C4-2B (cell line): ENCODE measurements around the gene PARVG.

Experiments
- H3K27ac ChIP-seq: fragments of 450-650 bp; 2 replicates; pipeline ENCODE4 v1.5.1; 2017
- CTCF ChIP-seq: fragments of 450-650 bp; conservative IDR thresholded peaks from 2 replicates; pipeline ENCODE4 v1.5.1; 2017; ENCODE audit warnings: mild to moderate bottlenecking
- ZFX ChIP-seq: fragments of 450-650 bp; IDR thresholded peaks from 2 replicates; pipeline ENCODE4 v1.6.1; 2017

Gene PARVG

GRCh38 chr22:44162960-44163359 lies 17.8 kb upstream of the PARVG start:
- TF ChIP-seq CTCF (no peak), ZFX (no peak)
- H3K27ac ChIP-seq, result no peak overlapping the region

DNA sequence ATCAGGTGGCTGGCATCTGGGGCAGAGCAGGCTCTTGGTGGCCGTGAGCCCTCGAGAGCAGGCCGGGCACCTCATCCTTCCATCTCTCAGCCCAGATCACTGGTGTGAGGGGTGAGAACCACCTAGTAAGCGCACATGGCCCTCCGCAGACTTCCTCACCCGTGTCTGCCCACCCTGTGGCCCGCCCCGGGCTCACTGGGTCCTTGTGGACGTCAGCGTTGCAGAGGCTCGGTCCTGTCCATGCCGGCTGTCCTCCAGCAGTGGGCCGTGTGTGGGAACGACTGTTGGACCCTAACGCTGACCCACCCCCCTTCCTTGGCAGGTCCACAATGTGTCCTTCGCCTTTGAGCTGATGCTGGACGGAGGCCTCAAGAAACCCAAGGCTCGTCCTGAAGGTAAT lies 17.2 kb upstream of the PARVG start:
- TF ChIP-seq ZFX (no peak), CTCF (no peak)
- no peak overlapping the region for H3K27ac ChIP-seq

- no peak for TF ChIP-seq ZFX
- TF ChIP-seq CTCF, result no peak
- no peak overlapping the region for H3K27ac ChIP-seq
Observed at GRCh38 chr22:44164031-44164430, 16.7 kb upstream of the PARVG start.

- no peak for TF ChIP-seq ZFX
- H3K27ac ChIP-seq, result no peak overlapping the region
Observed at GRCh38 chr22:44165286-44165874, 15.3 kb upstream of the PARVG start.

DNA sequence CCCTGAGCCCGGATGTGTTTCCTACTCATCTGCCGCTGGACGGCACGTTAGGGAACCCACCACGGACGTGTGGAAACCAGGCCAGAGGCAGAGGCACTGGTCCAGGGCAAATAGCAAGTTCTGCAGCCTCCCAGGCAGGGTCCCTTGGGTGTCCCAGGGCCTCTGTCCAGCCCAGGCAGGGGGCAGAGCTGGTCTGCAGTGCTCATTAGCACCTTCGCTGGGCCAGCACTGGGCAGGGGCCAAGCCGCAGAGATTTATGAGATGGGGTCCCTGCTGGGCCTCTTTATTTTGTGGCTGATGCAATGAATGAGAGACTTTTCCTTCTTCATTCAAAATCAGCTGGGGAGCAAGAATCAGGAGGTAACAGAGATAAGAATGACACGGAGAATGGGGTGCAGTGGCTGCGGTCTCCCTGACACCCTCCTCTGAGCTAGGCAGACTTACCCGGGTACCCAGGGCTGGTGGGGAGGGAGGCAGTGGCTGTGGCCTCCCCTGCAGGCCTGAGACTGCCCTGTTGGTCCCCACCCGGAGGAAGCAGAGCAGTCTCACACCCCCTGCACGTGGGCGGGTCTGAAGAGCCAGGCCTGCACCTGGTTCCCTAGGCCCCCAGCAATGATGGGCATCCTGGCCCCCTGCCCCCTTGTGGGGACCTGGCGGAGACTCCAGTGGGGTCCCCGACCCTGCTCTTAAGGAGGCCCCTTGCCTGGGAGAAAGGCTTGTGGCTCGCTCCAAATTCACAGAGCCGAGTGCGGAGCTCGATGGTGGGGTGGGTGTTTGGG lies 14.0 kb upstream of the PARVG start:
- no peak for TF ChIP-seq ZFX
- no peak for TF ChIP-seq CTCF
- no peak overlapping the region for H3K27ac ChIP-seq

DNA sequence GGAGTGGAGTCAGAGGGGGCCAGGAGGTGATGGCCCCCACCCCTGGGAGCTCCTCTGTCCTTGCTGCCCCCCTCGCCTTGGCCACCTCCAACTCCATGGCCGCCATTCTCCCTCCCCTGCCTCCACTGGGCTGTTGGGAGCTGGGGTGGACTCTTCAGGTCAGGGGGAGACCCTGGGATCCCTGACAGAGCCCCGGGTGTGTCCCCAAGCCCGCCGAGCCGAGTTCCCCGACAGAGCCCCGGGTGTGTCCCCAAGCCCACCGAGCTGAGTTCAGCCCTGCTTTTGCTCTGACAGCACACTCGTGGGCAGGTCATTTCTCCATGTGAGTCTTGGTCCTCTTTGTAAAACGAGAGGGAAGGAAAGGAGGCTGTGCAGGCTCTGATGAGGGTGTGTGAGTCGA lies 13.2 kb upstream of the PARVG start:
- H3K27ac ChIP-seq, result no peak overlapping the region
- TF ChIP-seq CTCF (no peak), ZFX (no peak)

GRCh38 chr22:44168206-44168605 lies 12.5 kb upstream of the PARVG start:
- TF ChIP-seq CTCF, result no peak
- TF ChIP-seq ZFX, result no peak

DNA sequence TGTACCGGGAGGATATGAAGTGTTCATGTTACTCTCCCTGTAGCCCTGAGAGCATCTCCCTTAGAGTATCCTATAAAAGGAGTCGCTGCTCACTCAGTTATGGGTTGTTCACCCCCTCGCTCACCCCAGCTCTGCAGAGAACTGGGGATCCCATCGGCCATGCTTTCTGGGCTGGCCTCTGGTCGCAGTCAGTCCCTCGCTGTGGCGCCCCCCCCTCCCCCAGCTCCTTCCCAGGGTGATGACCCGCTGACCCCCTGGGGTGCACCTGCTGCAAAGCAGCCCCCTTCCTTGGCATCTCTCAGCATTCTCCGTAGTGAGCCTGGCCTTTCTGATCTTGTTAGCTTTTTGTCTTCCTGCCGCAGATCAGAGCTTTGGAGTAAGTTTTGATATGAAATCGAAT lies 10.3 kb upstream of the PARVG start:
- H3K27ac ChIP-seq, result no peak overlapping the region

More at GRCh38 chr22:44168206-44168605, 12.5 kb upstream of the PARVG start:
- no peak overlapping the region for H3K27ac ChIP-seq

More for the DNA sequence above, 10.3 kb upstream of the PARVG start:
- TF ChIP-seq ZFX (no peak), CTCF (no peak)
